Endodermal cell (in vitro differentiated cells): ENCODE results near the gene SUN1. TPM values are rescaled to one million over a fixed set of nuclear protein-coding genes. Genes with fewer than 3 reads are reported as not detected.

Experiments
- DNase-seq: peaks from one replicate; pipeline ENCODE4 v3.0.0-alpha.2; 2017
- H3K27ac ChIP-seq: 2 replicates; pipeline ENCODE4 v1.5.1; 2013; ENCODE audit warnings: mild to moderate bottlenecking, low read depth, low read length, moderate library complexity
- H3K27me3 ChIP-seq: 2 replicates; pipeline ENCODE4 v1.6.1; 2013; ENCODE audit warnings: mild to moderate bottlenecking, low read length, moderate library complexity; ENCODE audit not compliant: insufficient read depth, control insufficient read depth, poor library complexity, severe bottlenecking
- H3K36me3 ChIP-seq: 2 replicates; pipeline ENCODE4 v1.7.0; 2013; ENCODE audit warnings: mild to moderate bottlenecking, low read length, moderate library complexity; ENCODE audit not compliant: control insufficient read depth, insufficient read depth
- H3K4me1 ChIP-seq: one replicate; pipeline ENCODE4 v1.7.0; 2013; ENCODE audit warnings: low read length; ENCODE audit not compliant: control insufficient read depth, insufficient read depth
- H3K4me3 ChIP-seq: 2 replicates; pipeline ENCODE4 v1.5.1; 2013; ENCODE audit warnings: mild to moderate bottlenecking, low read length, moderate library complexity
- H3K9ac ChIP-seq: 2 replicates; pipeline ENCODE4 v1.6.1; 2013; ENCODE audit warnings: mild to moderate bottlenecking, low read length, moderate library complexity; ENCODE audit not compliant: poor library complexity, severe bottlenecking; ENCODE audit errors: extremely low read depth
- H3K9me3 ChIP-seq: 2 replicates; pipeline ENCODE4 v1.6.1; 2013; ENCODE audit warnings: mild to moderate bottlenecking, low read length, moderate library complexity; ENCODE audit not compliant: control insufficient read depth
- H3K27ac Mint-ChIP-seq: 2 replicates; pipeline ENCODE4 v1.8.0; 2020; ENCODE audit warnings: mixed read lengths
- H3K27me3 Mint-ChIP-seq: 2 replicates; pipeline ENCODE4 v1.8.0; 2021; ENCODE audit warnings: mild to moderate bottlenecking, mixed read lengths; ENCODE audit not compliant: insufficient read depth
- H3K36me3 Mint-ChIP-seq: 2 replicates; pipeline ENCODE4 v1.8.0; 2020; ENCODE audit warnings: low read depth, mixed read lengths
- H3K4me1 Mint-ChIP-seq: 2 replicates; pipeline ENCODE4 v1.8.0; 2020; ENCODE audit warnings: mixed read lengths
- H3K4me3 Mint-ChIP-seq: 2 replicates; pipeline ENCODE4 v1.8.0; 2020; ENCODE audit warnings: mild to moderate bottlenecking, moderate library complexity, mixed read lengths
- H3K9me3 Mint-ChIP-seq: 2 replicates; pipeline ENCODE4 v1.8.0; 2020; ENCODE audit warnings: mild to moderate bottlenecking, mixed read lengths
- CTCF ChIP-seq: fragments of 200-600 bp; sonication (generic); conservative IDR thresholded peaks from 2 replicates; pipeline ENCODE4 v1.5.0; 2021; ENCODE audit warnings: antibody characterized with exemption, mild to moderate bottlenecking
- WGBS, 2 experiments: methylation state at CpG; one replicate each; pipeline versions ENCODE4 v1.1.5 to v1.1.7; 2013; ENCODE audit warnings: missing lambda C conversion rate in 2 of 2, mixed read lengths in 1 of 2; ENCODE audit not compliant: insufficient coverage in 1 of 2, insufficient read length in 1 of 2; 5-methylcytosine and 5-hydroxymethylcytosine counted together
- total RNA-seq, 2 donors: library from RNA; stranded (reverse); fragmentation: NEBNext Ultra II Directional in 1 of 2; extraction: Animal tissue kit (Norgen Biotek cat#: 25700) in 1 of 2; gene quantifications; 2 replicates in 1 of 2; 3 replicates in 1 of 2; pipeline ENCODE4 v1.2.1, GENCODE V29; 2021

Gene SUN1
- total RNA-seq, 2 donors from 2014 or later: 133 to 136 TPM

DNA sequence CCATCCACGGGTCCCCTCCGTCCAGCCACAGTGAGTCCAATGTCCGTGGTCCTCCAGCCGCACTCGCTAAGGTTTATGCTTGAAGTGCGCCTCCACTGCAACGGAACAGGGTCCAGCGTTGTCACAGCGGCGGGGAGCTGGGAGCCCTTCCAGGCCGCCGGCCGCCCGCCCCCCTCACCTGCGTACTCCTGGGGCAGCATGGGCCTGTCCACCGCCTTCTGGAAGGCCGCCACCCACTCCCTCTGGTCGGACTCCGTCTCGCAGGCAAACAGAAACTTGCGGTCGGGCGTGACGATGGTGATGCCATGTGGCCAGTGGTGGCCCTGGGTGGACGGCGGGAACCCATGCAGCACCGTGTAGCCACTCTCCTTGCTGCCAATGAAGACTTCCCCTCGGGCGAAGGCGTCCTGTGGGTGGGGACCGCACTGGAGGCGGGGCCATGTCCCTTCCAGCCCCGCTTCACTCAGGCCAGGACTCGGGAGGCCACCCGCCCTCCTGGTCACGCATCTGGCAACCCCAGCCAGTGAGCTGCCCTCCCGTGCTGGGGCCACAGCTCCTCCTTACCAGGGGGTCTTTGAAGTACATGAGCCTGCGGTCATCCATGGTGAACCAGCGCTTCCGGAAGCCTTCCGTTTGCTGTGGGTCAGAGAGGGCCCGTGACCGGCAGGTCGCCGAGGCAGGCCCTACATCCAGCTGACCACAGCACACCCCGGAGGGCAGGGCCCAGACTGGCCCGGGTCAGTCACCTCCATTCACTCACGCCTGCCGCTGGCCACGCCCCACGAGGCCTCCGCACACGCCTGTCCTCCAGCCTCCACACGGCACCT, 66.8 kb downstream of the SUN1 start:
- Mint-ChIP-seq H3K9me3 (no peaks in the 10 kb centered on the region), H3K4me1 (no peaks in the 10 kb centered on the region), H3K27ac (no peak overlapping the region), H3K4me3 (no peak overlapping the region), H3K27me3 (peaks cover 7% of the 10 kb centered on the region), H3K36me3 (peaks cover 19% of the 10 kb centered on the region)
- no peak for DNase-seq
- peaks cover 21% of the 10 kb centered on the region for H3K36me3 ChIP-seq
- H3K4me1 ChIP-seq: no peaks in the 10 kb centered on the region
- H3K27ac ChIP-seq: no peak overlapping the region
- WGBS, 2 experiments: 90 to 93% methylated on average over 17 to 54 of the region's 54 CpGs
- H3K9me3 ChIP-seq: no peaks in the 10 kb centered on the region
- no peak overlapping the region for H3K4me3 ChIP-seq
- no peak for TF ChIP-seq CTCF
- peaks cover 3% of the 10 kb centered on the region for H3K27me3 ChIP-seq
- no peak overlapping the region for H3K9ac ChIP-seq

DNA sequence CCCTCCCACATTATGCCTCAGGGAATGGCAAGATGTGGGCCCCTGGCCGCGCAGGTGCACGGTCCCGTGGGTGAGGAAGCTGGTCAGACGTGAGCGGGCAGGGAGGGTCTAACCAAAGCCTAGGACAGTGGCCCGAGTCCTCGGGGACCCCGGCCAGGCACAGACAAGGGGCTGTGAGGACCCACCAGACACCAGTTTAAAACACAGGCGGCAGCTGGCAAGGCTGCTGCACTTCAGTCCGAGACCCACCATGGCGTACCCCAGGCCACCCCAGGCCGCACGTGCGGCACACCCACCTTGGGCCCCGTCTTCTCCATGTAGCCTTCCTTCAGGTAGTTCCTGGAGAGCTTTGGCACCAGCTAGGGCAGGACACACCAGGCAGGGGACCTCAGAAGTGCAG, 67.5 kb downstream of the SUN1 start:
- H3K9ac ChIP-seq: no peak overlapping the region
- Mint-ChIP-seq H3K27me3 (peaks cover 9% of the 10 kb centered on the region), H3K9me3 (no peaks in the 10 kb centered on the region), H3K4me1 (no peaks in the 10 kb centered on the region), H3K4me3 (no peak overlapping the region), H3K27ac (no peak overlapping the region), H3K36me3 (peaks cover 14% of the 10 kb centered on the region)
- H3K36me3 ChIP-seq: peaks cover 17% of the 10 kb centered on the region
- H3K27me3 ChIP-seq: peaks cover 11% of the 10 kb centered on the region
- H3K27ac ChIP-seq: no peak overlapping the region
- no peak overlapping the region for H3K4me3 ChIP-seq
- 95 to 100% methylated on average over 3 to 16 of the region's 16 CpGs for WGBS, 2 experiments
- no peaks in the 10 kb centered on the region for H3K4me1 ChIP-seq
- TF ChIP-seq CTCF: no peak
- no peaks in the 10 kb centered on the region for H3K9me3 ChIP-seq
- no peak for DNase-seq

- H3K27ac ChIP-seq: no peak overlapping the region
- H3K4me3 ChIP-seq: no peak overlapping the region
- H3K4me1 ChIP-seq: no peaks in the 10 kb centered on the region
- H3K36me3 ChIP-seq: peaks cover 15% of the 10 kb centered on the region
- H3K27me3 ChIP-seq: peaks cover 17% of the 10 kb centered on the region
- Mint-ChIP-seq H3K27ac (no peak overlapping the region), H3K9me3 (no peaks in the 10 kb centered on the region), H3K4me3 (no peak overlapping the region), H3K36me3 (peaks cover 10% of the 10 kb centered on the region), H3K4me1 (no peaks in the 10 kb centered on the region), H3K27me3 (peaks cover 16% of the 10 kb centered on the region)
- no peak for DNase-seq
- TF ChIP-seq CTCF: no peak
- H3K9ac ChIP-seq: no peak overlapping the region
- H3K9me3 ChIP-seq: no peaks in the 10 kb centered on the region
- WGBS, 2 experiments: 85 to 100% methylated on average over 1 to 26 of the region's 26 CpGs
Observed at GRCh38 chr7:900331-901040, 68.2 kb downstream of the SUN1 start.
